GM10248 (cell line): ENCODE results near the gene NDST1.

Experiments
- CTCF ChIA-PET: fragments of 300-600 bp; sonication (Branson Sonifier 250); formaldehyde crosslinking; extraction: SDS; loops from one replicate; lab custom pipeline; 2021; ENCODE audit warnings: antibody characterized with exemption; lab: Yijun Ruan, JAX
- POLR2A ChIA-PET: fragments of 350-650 bp; sonication (Branson Sonifier 250); formaldehyde crosslinking; extraction: SDS; loops from one replicate; lab custom pipeline; 2020; ENCODE audit warnings: antibody characterized with exemption; lab: Yijun Ruan, JAX
- DNase-seq: peaks from one replicate; pipeline ENCODE4 v3.0.0; 2012; ENCODE audit errors: extremely low spot score
- CTCF ChIP-seq: IDR thresholded peaks from 2 replicates; pipeline ENCODE4 v1.5.1; 2012; ENCODE audit warnings: mild to moderate bottlenecking, low read depth; ENCODE audit errors: extremely low read depth, missing control alignments, control extremely low read depth

NDST1 gene

GRCh38 chr5:150484964-150485692, 22.8 kb upstream of the NDST1 start:
- no peak for DNase-seq
- ChIA-PET CTCF (interaction anchor here (0.8 to 2.5 kb wide), 8 partner anchors 9 to 86 kb away, joined by 3 to 7 read pairs (median 4); no protein-coding TSS in a partner anchor), POLR2A (no interaction called here)
- no peak for TF ChIP-seq CTCF

- TF ChIP-seq CTCF = no peak
- POLR2A ChIA-PET = interaction anchor here (0.8 kb wide), 1 partner anchor 40 kb away, joined by 3 read pairs; no protein-coding TSS in a partner anchor
These were observed 22.1 kb upstream of the NDST1 start for GRCh38 chr5:150485693-150486401.

GRCh38 chr5:150486402-150487198, 21.3 kb upstream of the NDST1 start:
- CTCF ChIA-PET = interaction anchor here (1.0 to 6.5 kb wide), 10 partner anchors 7 to 214 kb away, joined by 3 to 45 read pairs (median 4); partner anchors contain the start of gene RBM22
- POLR2A ChIA-PET = interaction anchor here (0.6 to 0.8 kb wide), 2 partner anchors 40 to 76 kb away, joined by 3 read pairs; no protein-coding TSS in a partner anchor
- no peak for TF ChIP-seq CTCF
- peak; percentile 60 for DNase-seq

More at GRCh38 chr5:150485693-150486401, 22.1 kb upstream of the NDST1 start:
- peak; percentile 56 for DNase-seq
- CTCF ChIA-PET = interaction anchor here (0.8 to 2.5 kb wide), 7 partner anchors 8 to 87 kb away, joined by 3 to 7 read pairs (median 4); no protein-coding TSS in a partner anchor

GRCh38 chr5:150487199-150488061, 20.5 kb upstream of the NDST1 start:
- ChIA-PET CTCF (interaction anchor here (0.7 to 6.5 kb wide), 9 partner anchors 9 to 214 kb away, joined by 3 to 45 read pairs (median 3); partner anchors contain the start of gene RBM22), POLR2A (interaction anchor here (0.6 kb wide), 1 partner anchor 77 kb away, joined by 3 read pairs; no protein-coding TSS in a partner anchor)
- DNase-seq = peak; percentile 41
- TF ChIP-seq CTCF = peak; percentile 12

GRCh38 chr5:150488519-150489359, 19.2 kb upstream of the NDST1 start:
- no peak for TF ChIP-seq CTCF
- ChIA-PET CTCF (interaction anchor here (1.2 to 6.5 kb wide), 9 partner anchors 9 to 73 kb away, joined by 3 to 45 read pairs (median 6); partner anchors contain the start of gene RPS14), POLR2A (interaction anchor here (1.4 to 1.6 kb wide), 2 partner anchors 10 to 76 kb away, joined by 5 read pairs; partner anchors contain the start of gene CD74)
- no peak for DNase-seq
